DND-41 (cell line): ENCODE results near the gene PRDM2.

ENCODE experiments used
- EZH2 ChIP-seq: IDR thresholded peaks from 3 replicates; pipeline ENCODE4 v1.6.1; 2012; ENCODE audit warnings: borderline replicate concordance, low read depth, mild to moderate bottlenecking, moderate library complexity, low read length, inconsistent platforms; ENCODE audit not compliant: severe bottlenecking
- TF ChIP-seq, protein P1 (sequence below): IDR thresholded peaks from 2 replicates; pipeline ENCODE4 v1.5.1; 2012; ENCODE audit warnings: borderline replicate concordance, low read length, moderate library complexity, mild to moderate bottlenecking; ENCODE audit not compliant: poor library complexity, severe bottlenecking; ENCODE audit errors: extremely low read depth

DNA sequence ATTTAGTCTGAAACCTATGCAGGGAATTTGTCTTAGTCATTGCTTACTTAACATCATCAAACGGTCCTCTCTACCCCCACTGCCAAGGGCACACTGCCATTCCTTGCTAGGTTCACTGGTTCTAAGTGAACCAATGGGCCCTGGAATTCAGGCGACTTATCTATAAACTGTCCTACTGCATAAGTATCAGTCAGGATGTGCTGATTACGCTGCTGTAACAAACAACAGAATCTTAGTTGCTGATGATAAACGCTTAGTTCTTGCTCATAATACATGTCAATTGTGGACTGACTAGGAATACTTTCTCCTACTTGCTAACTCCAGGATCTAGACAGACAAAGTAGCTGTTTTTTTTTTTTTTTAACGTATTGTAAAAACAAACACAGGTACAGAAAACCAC, 136.1 kb downstream of the PRDM2 start:
- TF ChIP-seq, protein P1, sequence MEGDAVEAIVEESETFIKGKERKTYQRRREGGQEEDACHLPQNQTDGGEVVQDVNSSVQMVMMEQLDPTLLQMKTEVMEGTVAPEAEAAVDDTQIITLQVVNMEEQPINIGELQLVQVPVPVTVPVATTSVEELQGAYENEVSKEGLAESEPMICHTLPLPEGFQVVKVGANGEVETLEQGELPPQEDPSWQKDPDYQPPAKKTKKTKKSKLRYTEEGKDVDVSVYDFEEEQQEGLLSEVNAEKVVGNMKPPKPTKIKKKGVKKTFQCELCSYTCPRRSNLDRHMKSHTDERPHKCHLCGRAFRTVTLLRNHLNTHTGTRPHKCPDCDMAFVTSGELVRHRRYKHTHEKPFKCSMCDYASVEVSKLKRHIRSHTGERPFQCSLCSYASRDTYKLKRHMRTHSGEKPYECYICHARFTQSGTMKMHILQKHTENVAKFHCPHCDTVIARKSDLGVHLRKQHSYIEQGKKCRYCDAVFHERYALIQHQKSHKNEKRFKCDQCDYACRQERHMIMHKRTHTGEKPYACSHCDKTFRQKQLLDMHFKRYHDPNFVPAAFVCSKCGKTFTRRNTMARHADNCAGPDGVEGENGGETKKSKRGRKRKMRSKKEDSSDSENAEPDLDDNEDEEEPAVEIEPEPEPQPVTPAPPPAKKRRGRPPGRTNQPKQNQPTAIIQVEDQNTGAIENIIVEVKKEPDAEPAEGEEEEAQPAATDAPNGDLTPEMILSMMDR, result no peak
- TF ChIP-seq EZH2, result no peak
